OCI-LY7 (cell line): Measurements from ENCODE around the gene KRT36. TPM values are rescaled to one million over a fixed set of nuclear protein-coding genes. Genes with fewer than 3 reads are reported as not detected.

Experiments used
- BruUV-seq: library from RNA; stranded (reverse); fragments of 400-500 nt; replicated peaks from 2 replicates; lab custom pipeline; 2021; lab: Mats Ljungman, UMichigan
- CTCF ChIA-PET: fragments of 300-600 bp; sonication (Branson Sonifier 250); formaldehyde crosslinking; loops from one replicate; lab custom pipeline; 2022; ENCODE audit warnings: antibody characterized with exemption; ENCODE audit not compliant: unreplicated experiment; lab: Charles Lee
- POLR2A ChIA-PET: fragments of 300-600 bp; sonication (Branson Sonifier 250); formaldehyde crosslinking; loops from one replicate; lab custom pipeline; 2022; ENCODE audit warnings: antibody characterized with exemption; lab: Charles Lee
- DNase-seq: peaks from one replicate; pipeline ENCODE4 v3.0.0-alpha.2; 2015; ENCODE audit warnings: low spot score
- H2AFZ ChIP-seq: fragments of 200-600 bp; sonication (generic), shearing (Covaris generic); 2 replicates; pipeline ENCODE4 v1.6.1; 2014; ENCODE audit warnings: mild to moderate bottlenecking, antibody characterized with exemption, low read length, moderate library complexity
- H3K27ac ChIP-seq: fragments of 200-600 bp; sonication (generic); 2 replicates; pipeline ENCODE4 v1.5.1; 2014; ENCODE audit warnings: mixed run types, low read depth, mild to moderate bottlenecking, moderate library complexity, low read length, inconsistent platforms; ENCODE audit not compliant: poor library complexity, severe bottlenecking
- H3K36me3 ChIP-seq: fragments of 200-600 bp; sonication (generic); 2 replicates; pipeline ENCODE4 v1.6.1; 2014; ENCODE audit warnings: mild to moderate bottlenecking, antibody characterized with exemption, low read length, moderate library complexity, mixed read lengths; ENCODE audit not compliant: insufficient read depth
- H3K4me1 ChIP-seq: fragments of 200-600 bp; sonication (generic); 2 replicates; pipeline ENCODE4 v1.5.1; 2014; ENCODE audit warnings: mild to moderate bottlenecking, low read length; ENCODE audit not compliant: insufficient read depth, poor library complexity, severe bottlenecking
- H3K4me2 ChIP-seq: fragments of 200-600 bp; sonication (generic); 2 replicates; pipeline ENCODE4 v1.6.1; 2014; ENCODE audit warnings: mild to moderate bottlenecking, low read length
- H3K4me3 ChIP-seq: fragments of 200-600 bp; sonication (generic); 2 replicates; pipeline ENCODE4 v1.5.1; 2014; ENCODE audit warnings: mild to moderate bottlenecking, low read depth, low read length; ENCODE audit not compliant: poor library complexity, severe bottlenecking
- H3K79me2 ChIP-seq: fragments of 200-600 bp; sonication (generic); 2 replicates; pipeline ENCODE4 v1.6.1; 2016; ENCODE audit warnings: low read depth, mild to moderate bottlenecking, low read length, moderate library complexity, mixed read lengths; ENCODE audit not compliant: insufficient read depth
- H3K9me2 ChIP-seq: fragments of 200-600 bp; sonication (generic); 2 replicates; pipeline ENCODE4 v1.6.1; 2016; ENCODE audit warnings: mild to moderate bottlenecking, low read length, mixed read lengths; ENCODE audit not compliant: insufficient read depth
- H3K9me3 ChIP-seq: fragments of 200-600 bp; sonication (generic); 2 replicates; pipeline ENCODE4 v1.6.1; 2014; ENCODE audit warnings: mild to moderate bottlenecking, mixed run types, low read length, mixed read lengths
- H4K20me1 ChIP-seq: fragments of 200-600 bp; sonication (generic); 2 replicates; pipeline ENCODE4 v1.6.1; 2014; ENCODE audit warnings: mild to moderate bottlenecking, antibody characterized with exemption, low read length, moderate library complexity, mixed read lengths; ENCODE audit not compliant: insufficient read depth
- CTCF ChIP-seq: fragments of 200-600 bp; sonication (generic); conservative IDR thresholded peaks from 2 replicates; pipeline ENCODE4 v1.5.1; 2014; ENCODE audit warnings: mild to moderate bottlenecking, antibody characterized with exemption, low read length, moderate library complexity, mixed read lengths
- EZH2phosphoT487 ChIP-seq: fragments of 200-600 bp; sonication (generic); IDR thresholded peaks from 2 replicates; pipeline ENCODE4 v1.6.1; 2018; ENCODE audit warnings: low read depth, borderline replicate concordance, mild to moderate bottlenecking, mixed run types, antibody characterized with exemption, low read length, moderate library complexity, mixed read lengths
- intact Hi-C: fragments of 100-400 bp; cut with micrococcal nuclease; formaldehyde crosslinking; loops from one replicate; pipeline ENCODE4 v1.10.0; 2022; ENCODE audit not compliant: unreplicated experiment
- total RNA-seq, 2 experiments: library from RNA; depleted of rRNA in 1 of 2; stranded (reverse); fragments of >200 nt in 1 of 2; shearing (Covaris generic) in 1 of 2; gene quantifications; 2 replicates each; pipeline ENCODE4 v1.2.3, GENCODE V29; 2014 to 2022

Gene KRT36
- total RNA-seq, 2 experiments from 2014 or later = not detected

GRCh38 chr17:41530062-41531048 lies 40.6 kb upstream of the KRT36 start:
- intact Hi-C loops = no loop called here
- Histone ChIP-seq H3K9me2 (no peaks in the 10 kb centered on the region), H3K4me2 (no peak overlapping the region), H3K4me3 (no peak overlapping the region), H3K36me3 (no peaks in the 10 kb centered on the region), H3K79me2 (no peaks in the 10 kb centered on the region), H3K9me3 (no peaks in the 10 kb centered on the region), H4K20me1 (no peaks in the 10 kb centered on the region), H3K4me1 (no peaks in the 10 kb centered on the region), H2AFZ (no peak overlapping the region), H3K27ac (no peak overlapping the region)
- CTCF ChIA-PET = interaction anchor here (0.9 kb wide), 1 partner anchor 8 kb away, joined by 3 read pairs; no protein-coding TSS in a partner anchor
- POLR2A ChIA-PET = no interaction called here
- BruUV-seq = no TSS peak
- no peak for TF ChIP-seq EZH2phosphoT487
- no peak for TF ChIP-seq CTCF
- no peak for DNase-seq

- no peak overlapping the region for H3K27ac ChIP-seq
- H3K4me1 ChIP-seq = no peaks in the 10 kb centered on the region
- no peak for DNase-seq
- H4K20me1 ChIP-seq = no peaks in the 10 kb centered on the region
- no peaks in the 10 kb centered on the region for H3K9me3 ChIP-seq
- TF ChIP-seq CTCF (no peak), EZH2phosphoT487 (no peak)
- no peaks in the 10 kb centered on the region for H3K36me3 ChIP-seq
- H3K4me3 ChIP-seq = no peak overlapping the region
- no peak overlapping the region for H3K4me2 ChIP-seq
- H2AFZ ChIP-seq = no peak overlapping the region
- intact Hi-C loops = no loop called here
- POLR2A ChIA-PET = no interaction called here
- no TSS peak for BruUV-seq
- CTCF ChIA-PET = interaction anchor here (0.9 kb wide), 1 partner anchor 9 kb away, joined by 3 read pairs; no protein-coding TSS in a partner anchor
- H3K79me2 ChIP-seq = no peaks in the 10 kb centered on the region
- H3K9me2 ChIP-seq = no peaks in the 10 kb centered on the region
Measured at GRCh38 chr17:41529491-41529915, 39.8 kb upstream of the KRT36 start.

- Histone ChIP-seq H3K9me2 (no peaks in the 10 kb centered on the region), H4K20me1 (no peaks in the 10 kb centered on the region), H3K9me3 (no peaks in the 10 kb centered on the region), H3K4me3 (no peak overlapping the region), H3K27ac (no peak overlapping the region), H3K4me2 (no peak overlapping the region), H3K36me3 (no peaks in the 10 kb centered on the region), H3K4me1 (no peaks in the 10 kb centered on the region), H3K79me2 (no peaks in the 10 kb centered on the region), H2AFZ (no peak overlapping the region)
- intact Hi-C loops = no loop called here
- no peak for DNase-seq
- BruUV-seq = no TSS peak
- TF ChIP-seq CTCF (no peak), EZH2phosphoT487 (no peak)
- CTCF ChIA-PET = no interaction called here
- POLR2A ChIA-PET = no interaction called here
Measured at GRCh38 chr17:41528959-41529353, 39.2 kb upstream of the KRT36 start.
